ENCODE data around the gene PKMYT1. TPM values are rescaled to one million over a fixed set of nuclear protein-coding genes. Genes with fewer than 3 reads are reported as not detected.
A peak's percentile ranks its signal among the peaks of the same experiment; 100 is the strongest.

PKMYT1 gene
- total and polyA plus RNA-seq, 2 donors (not counting 1 experiment from before 2014, with no cell fraction given), result 1.2 to 2.7 TPM

DNA sequence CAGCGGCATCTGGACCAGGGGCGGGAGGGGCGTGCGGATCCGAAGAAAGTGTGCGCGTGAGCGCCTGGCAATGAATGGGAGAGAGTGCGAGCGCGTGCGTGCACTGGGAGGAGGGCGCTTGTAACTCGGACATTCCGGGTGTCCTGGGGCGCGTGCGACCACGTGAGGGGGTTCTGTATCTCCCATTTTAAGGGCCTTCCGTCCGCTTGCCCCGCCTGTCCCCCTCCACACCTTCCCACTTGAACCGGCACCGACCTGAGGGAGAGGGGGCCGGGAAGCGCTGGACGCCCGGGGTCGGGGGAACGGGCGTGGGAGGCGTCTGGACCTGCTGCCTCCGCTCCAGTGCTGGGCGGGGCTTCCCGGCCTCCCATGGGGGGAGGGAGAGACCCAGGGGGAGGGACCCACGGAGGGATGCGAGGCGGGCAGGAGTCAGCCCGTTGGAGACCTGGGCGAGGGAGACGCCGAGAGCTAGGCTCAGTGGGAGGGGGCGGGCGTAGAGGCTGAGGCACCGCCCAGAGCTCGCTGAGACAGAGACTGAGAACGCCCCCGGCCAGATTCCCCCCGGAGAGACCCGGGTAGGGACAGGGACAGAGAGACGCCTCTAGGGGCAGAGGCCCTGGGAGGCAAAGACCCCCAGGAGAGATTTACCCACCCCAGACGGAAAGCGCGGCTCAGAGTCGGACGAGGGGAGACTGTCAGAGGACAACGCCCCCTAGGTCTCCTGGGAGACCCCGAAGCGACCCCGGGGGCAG, 16.3 kb downstream of the PKMYT1 start, which contains the start of gene KREMEN2:
Gene KREMEN2, plus strand, starts transcription at position 553 of the 752 bp plus-strand sequence. CDS start 246 bp downstream, outside the sequence.
- peak; percentile 97 for TF ChIP-seq EZH2 (IDR thresholded peaks at IDR 0.05; ENCODE audit: low read length, missing control alignments)
- TF ChIP-seq, protein P1, sequence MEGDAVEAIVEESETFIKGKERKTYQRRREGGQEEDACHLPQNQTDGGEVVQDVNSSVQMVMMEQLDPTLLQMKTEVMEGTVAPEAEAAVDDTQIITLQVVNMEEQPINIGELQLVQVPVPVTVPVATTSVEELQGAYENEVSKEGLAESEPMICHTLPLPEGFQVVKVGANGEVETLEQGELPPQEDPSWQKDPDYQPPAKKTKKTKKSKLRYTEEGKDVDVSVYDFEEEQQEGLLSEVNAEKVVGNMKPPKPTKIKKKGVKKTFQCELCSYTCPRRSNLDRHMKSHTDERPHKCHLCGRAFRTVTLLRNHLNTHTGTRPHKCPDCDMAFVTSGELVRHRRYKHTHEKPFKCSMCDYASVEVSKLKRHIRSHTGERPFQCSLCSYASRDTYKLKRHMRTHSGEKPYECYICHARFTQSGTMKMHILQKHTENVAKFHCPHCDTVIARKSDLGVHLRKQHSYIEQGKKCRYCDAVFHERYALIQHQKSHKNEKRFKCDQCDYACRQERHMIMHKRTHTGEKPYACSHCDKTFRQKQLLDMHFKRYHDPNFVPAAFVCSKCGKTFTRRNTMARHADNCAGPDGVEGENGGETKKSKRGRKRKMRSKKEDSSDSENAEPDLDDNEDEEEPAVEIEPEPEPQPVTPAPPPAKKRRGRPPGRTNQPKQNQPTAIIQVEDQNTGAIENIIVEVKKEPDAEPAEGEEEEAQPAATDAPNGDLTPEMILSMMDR (conservative IDR thresholded peaks at IDR 0.05 in 1 of 2, IDR thresholded peaks at IDR 0.05 in 1 of 2; ENCODE audit: low read depth in 1 of 2, low read length in 2 of 2), result no peak
- no peak within 1 kb of the TSS for H2AFZ ChIP-seq (ENCODE audit: low read length)
- H3K4me3 ChIP-seq (replicated peaks in 1 of 4; ENCODE audit: control extremely low read depth in 1 of 4, insufficient read depth in 1 of 4, low read depth in 3 of 4, low read length in 4 of 4), result peak within 1 kb of the TSS in 1 of 4 experiments; percentile 34
- no peaks in the 10 kb centered on the region for H4K20me1 ChIP-seq (ENCODE audit: control insufficient read depth, extremely low read depth, insufficient read depth, low read length)
- peaks cover 2% of the 10 kb centered on the region for H3K4me1 ChIP-seq (ENCODE audit: control insufficient read depth, extremely low read depth, insufficient read depth, low read length)
- peak within 1 kb of the TSS; percentile 15 for H3K4me2 ChIP-seq (ENCODE audit: extremely low read depth, insufficient read depth, low read length)
- DNase-seq (ENCODE audit: low read depth in 2 of 2), result no peak
- H3K27ac ChIP-seq (ENCODE audit: insufficient read depth, low read length), result no peak within 1 kb of the TSS
- H3K79me2 ChIP-seq (ENCODE audit: control insufficient read depth, insufficient read depth, low read length), result no peaks in the 10 kb centered on the region
- peaks cover 51% of the 10 kb centered on the region for H3K27me3 ChIP-seq (ENCODE audit: control insufficient read depth, insufficient read depth, low read length)
- H3K9me3 ChIP-seq (ENCODE audit: control insufficient read depth, insufficient read depth, low read depth, low read length), result no peaks in the 10 kb centered on the region
- no peak within 1 kb of the TSS for H3K9ac ChIP-seq (ENCODE audit: insufficient read depth, low read length)
- H3K36me3 ChIP-seq (ENCODE audit: control insufficient read depth, insufficient read depth, low read length), result no peaks in the 10 kb centered on the region

DNA sequence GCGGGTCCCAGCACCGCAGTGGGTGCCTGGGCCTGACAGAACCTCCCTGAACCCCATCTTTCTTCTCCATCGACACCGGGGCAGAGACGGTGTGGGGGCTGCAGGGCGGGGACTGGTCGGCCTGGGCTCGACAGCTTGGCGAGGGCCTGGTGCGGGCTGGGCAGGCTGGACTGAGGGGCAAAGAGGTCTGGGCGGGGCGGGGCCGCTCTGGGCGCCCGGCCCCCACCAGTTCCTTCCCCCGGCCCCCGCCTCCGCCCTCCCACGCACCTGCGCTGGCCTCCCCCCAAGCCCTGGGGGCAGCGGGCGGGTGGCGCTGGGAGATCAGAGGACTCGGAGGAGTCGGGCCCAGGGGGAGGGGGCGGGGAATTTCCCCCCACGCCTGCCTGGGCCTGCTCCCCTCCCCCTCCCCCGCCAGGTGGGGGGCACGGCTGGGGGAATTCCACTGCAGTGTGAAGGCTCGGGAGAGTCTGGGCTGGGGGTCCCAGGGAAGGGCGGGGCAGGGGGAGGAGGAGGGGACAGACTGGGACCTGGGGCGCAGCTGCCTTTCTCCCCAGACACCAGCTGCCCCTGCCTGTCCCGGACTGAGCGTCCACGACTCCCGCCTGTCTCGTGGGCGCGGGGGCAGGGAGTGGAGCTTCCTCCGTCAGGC, 17.0 kb downstream of the PKMYT1 start:
- H3K4me2 ChIP-seq (ENCODE audit: extremely low read depth, insufficient read depth, low read length), result no peak overlapping the region
- no peaks in the 10 kb centered on the region for H3K79me2 ChIP-seq (ENCODE audit: control insufficient read depth, insufficient read depth, low read length)
- H3K9ac ChIP-seq (ENCODE audit: insufficient read depth, low read length), result no peak overlapping the region
- H3K9me3 ChIP-seq (ENCODE audit: control insufficient read depth, insufficient read depth, low read depth, low read length), result no peaks in the 10 kb centered on the region
- no peaks in the 10 kb centered on the region for H3K36me3 ChIP-seq (ENCODE audit: control insufficient read depth, insufficient read depth, low read length)
- peaks cover 2% of the 10 kb centered on the region for H3K4me1 ChIP-seq (ENCODE audit: control insufficient read depth, extremely low read depth, insufficient read depth, low read length)
- no peak for DNase-seq (ENCODE audit: low read depth in 2 of 2)
- H3K27ac ChIP-seq (ENCODE audit: insufficient read depth, low read length), result no peak overlapping the region
- peak overlapping the region in 1 of 4 experiments; percentile 34 for H3K4me3 ChIP-seq (replicated peaks in 1 of 4; ENCODE audit: control extremely low read depth in 1 of 4, insufficient read depth in 1 of 4, low read depth in 3 of 4, low read length in 4 of 4)
- H3K27me3 ChIP-seq (ENCODE audit: control insufficient read depth, insufficient read depth, low read length), result peaks cover 51% of the 10 kb centered on the region
- H4K20me1 ChIP-seq (ENCODE audit: control insufficient read depth, extremely low read depth, insufficient read depth, low read length), result no peaks in the 10 kb centered on the region
- no peak overlapping the region for H2AFZ ChIP-seq (ENCODE audit: low read length)
- TF ChIP-seq EZH2 (IDR thresholded peaks at IDR 0.05; ENCODE audit: low read length, missing control alignments), result no peak
- TF ChIP-seq, protein P1 (conservative IDR thresholded peaks at IDR 0.05 in 1 of 2, IDR thresholded peaks at IDR 0.05 in 1 of 2; ENCODE audit: low read depth in 1 of 2, low read length in 2 of 2), result no peak

DNA sequence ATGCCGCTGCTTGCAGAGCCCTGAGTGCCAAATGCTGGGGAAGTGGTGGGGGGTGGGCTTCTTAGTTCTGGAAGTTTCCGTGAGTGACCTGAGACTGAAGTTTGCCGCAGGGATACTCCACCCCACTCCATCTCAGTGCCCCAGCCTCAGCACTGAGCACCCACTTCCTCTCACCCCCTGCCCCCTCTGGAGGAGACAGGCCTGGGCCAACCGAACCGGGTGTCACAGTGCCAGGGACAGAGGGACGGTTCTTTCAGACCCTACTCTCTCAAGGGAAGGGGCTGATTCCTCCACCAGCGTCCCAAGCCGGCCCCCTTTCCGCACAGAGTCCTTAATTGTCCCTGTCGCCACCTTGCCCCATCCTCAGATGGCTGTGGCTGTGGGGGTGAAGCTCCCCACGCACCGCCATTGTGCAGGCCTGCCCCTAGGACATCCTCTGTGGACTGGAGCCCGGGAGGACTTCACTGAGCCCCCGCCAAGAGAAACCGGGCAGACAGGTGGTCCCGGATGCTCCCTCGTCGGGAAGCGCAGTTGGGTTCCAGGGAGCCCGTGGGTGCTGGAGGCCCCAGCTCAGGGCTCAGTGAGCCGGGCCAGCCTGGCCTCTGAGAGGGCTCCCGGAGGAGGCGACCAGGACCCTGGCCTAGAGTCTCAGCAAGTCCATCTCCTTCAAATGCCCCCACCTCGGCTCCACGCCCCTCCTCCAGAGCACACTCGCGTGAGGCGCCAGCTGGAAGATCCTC, 17.7 kb downstream of the PKMYT1 start:
- no peaks in the 10 kb centered on the region for H3K36me3 ChIP-seq (ENCODE audit: control insufficient read depth, insufficient read depth, low read length)
- no peak for DNase-seq (ENCODE audit: low read depth in 2 of 2)
- no peaks in the 10 kb centered on the region for H3K9me3 ChIP-seq (ENCODE audit: control insufficient read depth, insufficient read depth, low read depth, low read length)
- no peak overlapping the region for H3K27ac ChIP-seq (ENCODE audit: insufficient read depth, low read length)
- no peaks in the 10 kb centered on the region for H3K79me2 ChIP-seq (ENCODE audit: control insufficient read depth, insufficient read depth, low read length)
- H3K4me2 ChIP-seq (ENCODE audit: extremely low read depth, insufficient read depth, low read length), result no peak overlapping the region
- H2AFZ ChIP-seq (ENCODE audit: low read length), result no peak overlapping the region
- no peak overlapping the region for H3K9ac ChIP-seq (ENCODE audit: insufficient read depth, low read length)
- no peaks in the 10 kb centered on the region for H4K20me1 ChIP-seq (ENCODE audit: control insufficient read depth, extremely low read depth, insufficient read depth, low read length)
- peak; percentile 86 for TF ChIP-seq EZH2 (IDR thresholded peaks at IDR 0.05; ENCODE audit: low read length, missing control alignments)
- TF ChIP-seq, protein P1 (conservative IDR thresholded peaks at IDR 0.05 in 1 of 2, IDR thresholded peaks at IDR 0.05 in 1 of 2; ENCODE audit: low read depth in 1 of 2, low read length in 2 of 2), result no peak
- peaks cover 2% of the 10 kb centered on the region for H3K4me1 ChIP-seq (ENCODE audit: control insufficient read depth, extremely low read depth, insufficient read depth, low read length)
- peaks cover 45% of the 10 kb centered on the region for H3K27me3 ChIP-seq (ENCODE audit: control insufficient read depth, insufficient read depth, low read length)
- H3K4me3 ChIP-seq (replicated peaks in 1 of 4; ENCODE audit: control extremely low read depth in 1 of 4, insufficient read depth in 1 of 4, low read depth in 3 of 4, low read length in 4 of 4), result no peak overlapping the region
